Cardiac fibroblast (primary cell): ENCODE measurements around the gene NOVA2.

ENCODE experiments used
- DNase-seq, 2 donors: peaks; one replicate each; pipeline versions ENCODE4 v3.0.0 to v3.0.0-alpha.2; 2010; ENCODE audit warnings: low read depth in 2 of 2
- H3K4me3 ChIP-seq, 2 donors: replicated peaks in 1 of 2; 1 replicate in 1 of 2; 2 replicates in 1 of 2; pipeline ENCODE4 v1.5.1; 2011; ENCODE audit warnings: low read depth in 2 of 2, low read length in 2 of 2, mild to moderate bottlenecking in 2 of 2, moderate library complexity in 1 of 2
- TF ChIP-seq, protein P1 (sequence below): IDR thresholded peaks from one replicate; pipeline ENCODE4 v1.5.1; 2011; ENCODE audit warnings: low read depth, mild to moderate bottlenecking, low read length, inconsistent platforms

The NOVA2 gene

DNA sequence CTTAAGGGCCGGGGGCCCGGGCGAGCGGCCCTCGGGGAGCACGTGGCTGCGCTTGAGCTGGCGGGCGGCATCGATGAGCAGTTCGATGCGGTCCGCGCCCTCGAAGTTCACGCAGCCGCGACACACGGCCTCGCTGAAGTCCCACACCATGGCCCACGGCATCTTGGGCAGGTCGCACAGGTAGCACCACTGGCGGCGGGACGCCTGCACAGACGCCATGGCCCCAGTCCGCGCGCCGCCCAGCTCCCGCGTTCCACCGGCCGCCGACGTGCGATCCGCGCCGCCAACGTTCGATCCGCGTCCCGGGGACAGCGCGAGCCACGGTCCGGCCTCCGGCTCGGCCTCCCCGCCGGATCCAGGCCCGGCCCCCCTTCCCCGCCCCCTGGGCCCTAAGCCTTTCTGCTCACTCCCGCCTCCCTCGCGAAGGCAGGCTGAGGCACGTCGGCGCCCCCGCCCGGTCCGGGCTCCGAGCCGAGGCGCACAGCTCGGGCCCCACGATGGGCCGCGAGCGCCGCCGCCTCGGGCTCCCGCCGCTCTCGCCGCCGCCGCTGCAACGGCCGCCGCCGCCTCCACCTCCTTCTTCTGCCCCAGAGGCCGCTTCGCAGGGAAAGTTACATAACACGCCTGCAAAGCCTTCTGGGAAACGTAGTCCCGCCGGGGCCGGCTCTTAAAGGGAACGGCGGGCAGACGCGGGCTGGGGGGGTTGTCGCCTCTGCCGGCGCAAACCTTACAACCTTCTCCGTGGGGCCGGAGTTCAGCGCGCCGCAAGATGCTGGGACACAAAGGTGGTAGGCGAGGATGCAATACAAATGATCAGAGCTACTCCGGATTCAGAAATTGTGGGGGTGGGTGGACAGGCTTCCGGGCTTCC is 87.9 kb downstream of the NOVA2 start, which contains the start of gene IRF2BP1:
IRF2BP1 (minus strand) TSS at position 586 of the 871 bp plus-strand sequence; CDS start at position 219, 367 bp downstream.
- peak within 1 kb of the TSS; percentile 58 to 73 for H3K4me3 ChIP-seq
- peak; percentile 95 to 96 for DNase-seq
- TF ChIP-seq, protein P1, sequence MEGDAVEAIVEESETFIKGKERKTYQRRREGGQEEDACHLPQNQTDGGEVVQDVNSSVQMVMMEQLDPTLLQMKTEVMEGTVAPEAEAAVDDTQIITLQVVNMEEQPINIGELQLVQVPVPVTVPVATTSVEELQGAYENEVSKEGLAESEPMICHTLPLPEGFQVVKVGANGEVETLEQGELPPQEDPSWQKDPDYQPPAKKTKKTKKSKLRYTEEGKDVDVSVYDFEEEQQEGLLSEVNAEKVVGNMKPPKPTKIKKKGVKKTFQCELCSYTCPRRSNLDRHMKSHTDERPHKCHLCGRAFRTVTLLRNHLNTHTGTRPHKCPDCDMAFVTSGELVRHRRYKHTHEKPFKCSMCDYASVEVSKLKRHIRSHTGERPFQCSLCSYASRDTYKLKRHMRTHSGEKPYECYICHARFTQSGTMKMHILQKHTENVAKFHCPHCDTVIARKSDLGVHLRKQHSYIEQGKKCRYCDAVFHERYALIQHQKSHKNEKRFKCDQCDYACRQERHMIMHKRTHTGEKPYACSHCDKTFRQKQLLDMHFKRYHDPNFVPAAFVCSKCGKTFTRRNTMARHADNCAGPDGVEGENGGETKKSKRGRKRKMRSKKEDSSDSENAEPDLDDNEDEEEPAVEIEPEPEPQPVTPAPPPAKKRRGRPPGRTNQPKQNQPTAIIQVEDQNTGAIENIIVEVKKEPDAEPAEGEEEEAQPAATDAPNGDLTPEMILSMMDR = no peak

DNA sequence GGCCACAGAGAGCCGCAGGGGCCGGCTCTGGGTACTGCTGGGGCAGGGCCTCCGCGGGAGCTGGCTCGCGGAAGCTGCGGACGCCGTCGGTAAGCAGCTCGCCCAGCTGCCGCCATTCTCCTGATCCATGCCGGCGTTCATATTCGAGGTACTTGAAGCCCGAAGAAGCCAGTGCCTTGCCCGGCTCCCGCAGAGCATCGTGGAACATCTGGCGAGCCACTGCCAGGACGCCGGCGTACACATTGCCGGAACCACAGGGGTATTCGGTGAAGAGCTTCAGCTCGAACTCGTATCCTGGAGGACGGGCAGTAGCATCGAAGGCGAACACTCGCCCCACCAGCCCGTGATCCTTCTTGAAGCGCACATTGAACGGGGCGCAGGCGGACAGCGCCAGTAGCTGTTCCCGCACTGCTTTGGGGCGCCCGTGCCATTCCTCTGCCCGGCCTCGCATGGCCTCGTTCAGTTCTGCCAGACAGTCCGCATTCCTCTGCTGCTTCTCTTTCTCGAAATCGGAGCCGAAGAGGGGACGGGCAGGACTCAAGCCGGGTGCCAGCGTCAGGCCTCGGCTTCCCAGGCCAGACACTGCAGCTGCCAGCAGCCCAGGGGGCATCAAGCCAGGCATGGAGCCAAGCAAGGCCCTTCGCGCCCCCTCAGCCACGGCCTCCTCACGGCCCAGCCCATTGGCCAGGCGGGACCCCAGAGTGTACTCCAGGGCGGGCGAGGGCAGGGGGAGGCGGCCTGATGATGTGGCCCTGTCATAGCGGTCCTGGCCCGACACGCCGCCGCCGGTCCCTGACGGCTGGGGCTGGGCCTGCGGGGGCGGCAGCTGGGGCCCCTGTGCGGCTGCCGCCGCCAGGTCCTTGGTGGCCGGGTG is 88.7 kb downstream of the NOVA2 start:
- TF ChIP-seq, protein P1 = no peak
- peak overlapping the region; percentile 58 to 73 for H3K4me3 ChIP-seq
- no peak for DNase-seq

- TF ChIP-seq, protein P1 = no peak
- no peak overlapping the region for H3K4me3 ChIP-seq
- no peak for DNase-seq
These were observed 89.6 kb downstream of the NOVA2 start for GRCh38 chr19:45883881-45884681.
